HG03442 (cell line): ENCODE data around the gene PSMB5.
A peak's percentile ranks its signal among the peaks of the same experiment; 100 is the strongest.
"Not testable (repeated sequence)": the region's sequence is repeated elsewhere in the genome, so short reads cannot be mapped to it uniquely, and the experiment has no call there.

Source experiments
- ATAC-seq: cut with Tn5 transposase; IDR thresholded peaks from one replicate; pipeline ENCODE4 v1.9.1; 2021; ENCODE audit warnings: mild to moderate bottlenecking, moderate library complexity; ENCODE audit not compliant: unreplicated experiment

Gene PSMB5

DNA sequence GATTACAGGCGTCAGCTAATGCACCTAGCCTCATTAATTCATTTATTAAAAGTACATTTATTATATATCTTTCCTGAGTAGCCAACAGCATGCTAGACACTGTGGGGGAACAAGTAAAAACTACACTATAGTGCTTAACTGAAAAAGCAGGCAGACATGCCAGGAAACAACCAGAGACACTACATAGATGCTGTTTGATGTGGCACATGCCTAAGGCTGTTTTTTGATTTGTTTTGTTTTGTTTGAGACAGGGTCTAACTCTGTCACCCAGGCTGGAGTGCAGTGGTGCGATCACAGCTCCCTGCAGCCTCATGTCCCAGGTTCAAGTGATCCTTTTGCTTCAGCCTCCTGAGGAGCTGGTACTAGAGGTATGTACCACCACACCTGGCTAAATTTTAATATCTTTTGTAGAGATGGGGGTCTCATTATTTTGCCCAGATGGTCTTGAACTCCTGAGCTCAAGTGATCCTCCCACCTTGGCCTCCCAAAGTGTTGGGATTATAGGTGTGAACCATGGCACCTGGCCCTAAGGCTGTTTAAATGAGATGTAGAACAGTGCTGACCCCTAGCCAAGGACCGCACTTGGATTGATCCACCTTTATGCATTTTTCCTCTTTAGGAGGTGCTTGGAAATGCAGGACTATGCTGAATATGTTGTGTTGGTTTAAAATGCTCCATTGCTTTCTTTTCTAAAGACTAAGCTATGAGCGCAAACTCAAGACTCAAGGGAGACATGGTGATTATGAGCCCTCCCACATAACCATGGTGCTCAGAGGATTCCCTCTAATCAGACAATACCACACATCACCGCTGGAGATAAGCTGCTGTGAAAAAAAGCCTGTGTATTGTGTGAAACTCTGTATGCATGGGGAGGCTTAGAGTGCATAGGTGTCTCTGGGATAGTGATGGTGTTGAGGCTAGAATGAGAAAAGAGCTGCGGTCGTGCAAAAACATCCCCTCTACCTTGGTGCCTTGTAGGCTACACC, 14.3 kb downstream of the PSMB5 start:
- no peak for ATAC-seq

DNA sequence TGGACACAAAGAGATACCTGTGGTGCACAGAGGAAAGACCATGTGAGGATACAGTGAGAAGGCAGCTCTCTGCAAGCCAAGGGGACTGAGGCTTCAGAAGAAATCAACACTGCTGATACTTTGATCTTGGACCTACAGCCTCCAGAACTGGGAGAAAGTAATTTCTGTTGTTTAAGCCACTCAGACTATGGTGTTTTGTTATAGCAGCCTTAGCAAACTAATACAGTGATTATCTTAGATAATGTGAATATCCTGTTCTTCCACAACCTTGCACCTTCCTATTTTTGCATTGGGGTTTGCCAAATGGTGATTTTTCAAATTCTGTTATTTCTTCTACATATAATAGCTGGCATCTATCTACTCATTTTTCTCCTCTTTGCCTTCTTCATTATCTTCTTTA, 16.6 kb downstream of the PSMB5 start:
- no peak for ATAC-seq

DNA sequence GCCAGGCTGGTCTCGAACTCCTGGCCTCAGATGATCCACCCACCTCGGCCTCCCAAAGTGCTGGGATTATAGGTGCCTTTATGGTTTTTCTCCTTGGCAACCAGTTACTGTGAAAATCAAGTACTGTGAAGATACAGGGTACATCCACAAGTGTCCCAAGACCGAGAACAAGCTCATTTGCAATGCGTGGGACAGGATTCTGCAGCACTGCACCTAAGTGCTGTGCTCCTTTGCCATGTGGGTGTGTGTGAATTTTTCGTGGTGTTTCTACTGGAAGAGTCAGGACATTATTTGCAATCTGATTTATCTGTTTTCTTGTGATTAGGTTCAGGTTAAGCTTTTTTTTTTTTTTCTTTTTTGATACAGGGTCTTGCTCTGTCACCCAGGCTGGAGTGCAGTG, 17.6 kb downstream of the PSMB5 start:
- ATAC-seq: no peak

DNA sequence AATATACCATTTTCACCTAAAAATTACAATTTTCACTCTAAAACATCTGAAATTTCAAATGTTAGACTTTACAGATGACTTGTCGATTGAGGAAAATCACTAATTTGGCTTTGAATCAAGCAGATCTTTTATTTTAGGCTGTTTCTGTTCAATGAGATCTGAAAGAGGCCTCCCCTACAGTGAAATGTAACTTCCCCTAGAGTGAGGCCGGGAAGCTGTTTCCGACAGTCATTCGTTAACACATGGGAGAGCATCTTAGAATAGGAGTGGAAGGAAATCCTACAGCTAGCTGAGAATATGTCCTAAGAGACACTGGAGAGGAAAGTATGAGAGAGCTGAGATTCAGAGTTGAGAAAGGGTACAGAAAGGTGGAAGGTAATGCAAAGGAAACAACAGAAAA, 19.1 kb downstream of the PSMB5 start:
- no peak for ATAC-seq

GRCh38 chr14:23013749-23014054, 21.0 kb downstream of the PSMB5 start:
- not testable (repeated sequence) for ATAC-seq

DNA sequence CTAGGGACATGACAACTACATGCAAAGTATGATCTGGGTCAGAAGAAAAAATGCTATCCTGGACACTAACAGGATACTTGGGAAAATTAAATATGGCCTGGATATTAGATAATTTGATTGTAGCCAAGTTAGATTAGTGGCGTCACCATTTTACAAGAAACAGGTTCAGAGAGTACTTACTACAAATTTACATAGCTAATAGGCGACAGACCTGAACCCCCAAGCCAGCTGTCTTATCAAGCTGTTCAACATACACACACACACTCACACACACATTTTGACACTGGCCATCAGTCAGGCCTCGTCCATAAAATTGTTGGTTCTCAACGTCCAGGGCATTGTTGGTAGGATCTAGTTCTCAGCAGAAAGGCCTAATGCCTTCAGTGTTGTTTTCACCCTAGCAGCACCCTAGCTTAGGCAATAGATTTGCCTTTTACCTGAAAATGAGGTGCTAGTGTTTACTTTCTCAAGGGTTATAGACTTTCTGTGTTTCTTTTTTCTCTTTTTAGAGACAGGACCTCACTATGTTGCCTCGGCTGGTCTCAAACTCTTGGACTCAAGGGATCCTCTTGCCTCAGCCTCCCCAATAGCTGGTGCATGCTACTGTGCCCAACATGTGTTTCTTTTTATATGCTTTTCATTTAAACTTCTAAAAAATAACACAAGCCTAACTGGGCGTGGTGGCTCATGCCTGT, 21.5 kb downstream of the PSMB5 start:
- ATAC-seq: no peak

DNA sequence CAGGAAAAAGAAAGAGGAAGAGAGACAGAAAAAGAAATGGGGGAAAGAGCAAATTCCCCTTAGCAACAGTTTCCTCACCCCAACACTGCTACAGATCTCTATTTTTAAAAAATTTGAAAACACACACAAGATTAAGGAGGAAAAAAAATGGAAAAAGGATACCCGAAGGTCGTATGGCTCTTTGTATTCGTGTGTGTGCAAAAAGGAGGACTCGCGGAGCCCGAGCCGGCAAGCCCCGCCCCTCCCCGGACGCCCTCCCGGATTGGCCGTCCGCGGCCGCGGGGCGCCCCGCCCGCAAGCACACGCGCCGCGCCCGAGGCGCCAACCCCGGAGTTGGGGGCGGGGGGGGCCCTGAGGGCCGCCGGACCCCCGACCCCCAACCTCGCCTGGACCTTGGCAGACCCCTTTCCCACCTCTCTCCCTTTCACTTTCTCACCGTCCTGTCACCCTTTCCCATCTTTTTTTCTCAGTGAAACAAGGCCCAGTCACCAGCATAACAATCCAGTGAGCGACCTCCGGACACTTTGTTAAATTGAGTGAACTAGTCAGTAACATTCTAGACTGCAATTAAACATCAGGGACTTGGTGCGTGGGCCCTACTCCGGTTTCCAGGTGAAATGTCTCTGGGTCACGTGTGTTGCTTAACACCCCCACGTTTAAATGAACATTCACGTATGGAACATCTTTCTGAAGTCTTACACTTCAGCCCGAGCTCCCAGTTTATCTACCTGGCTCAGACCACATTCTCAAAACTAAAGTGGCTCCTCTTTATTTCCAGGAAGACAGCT, 24.6 kb downstream of the PSMB5 start, which contains the start of gene C14orf93:
Gene C14orf93 (minus strand): TSS at position 205 of the 788 bp plus-strand sequence. CDS start 11,120 bp downstream, outside the sequence.
- ATAC-seq: no peak

DNA sequence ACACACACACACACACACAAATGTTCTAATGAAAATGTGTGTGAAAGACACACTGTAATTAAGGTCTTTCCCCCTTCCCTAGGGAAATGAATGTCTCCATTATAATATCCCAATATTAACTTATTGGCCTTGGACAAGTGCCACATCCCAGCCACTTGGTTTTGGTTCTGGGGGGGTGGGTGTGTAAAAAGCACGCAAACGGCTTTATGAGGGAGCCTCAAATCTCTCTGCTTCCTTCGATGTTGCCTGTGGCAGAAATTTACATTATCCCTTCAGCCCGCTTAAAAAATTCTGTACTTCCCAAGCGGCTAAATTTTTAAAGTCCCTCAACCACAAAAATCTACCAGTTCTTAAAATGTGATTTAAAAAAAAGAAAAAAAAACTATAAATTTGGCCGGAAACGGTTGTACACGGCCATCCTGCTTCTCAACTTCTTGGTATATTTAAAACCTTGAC, 25.2 kb downstream of the PSMB5 start:
- no peak for ATAC-seq

DNA sequence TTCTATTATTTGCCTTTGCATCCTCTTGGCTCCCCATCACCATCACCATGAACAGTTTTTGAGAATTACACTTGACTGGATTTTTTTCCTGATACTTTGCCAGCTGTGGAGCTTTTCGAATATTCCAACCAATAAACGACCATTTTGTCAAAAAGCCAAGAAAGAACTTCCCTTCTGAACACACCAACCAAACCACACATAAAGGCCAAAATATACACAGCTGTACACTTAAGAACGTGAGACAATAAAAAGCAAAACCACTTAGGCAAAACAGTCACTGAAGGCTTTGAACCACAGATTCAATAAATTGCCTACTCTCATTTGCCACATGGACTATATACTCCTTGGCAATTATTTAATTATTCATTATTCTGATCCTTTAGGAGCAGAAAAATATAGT, 25.9 kb downstream of the PSMB5 start:
- ATAC-seq: no peak

DNA sequence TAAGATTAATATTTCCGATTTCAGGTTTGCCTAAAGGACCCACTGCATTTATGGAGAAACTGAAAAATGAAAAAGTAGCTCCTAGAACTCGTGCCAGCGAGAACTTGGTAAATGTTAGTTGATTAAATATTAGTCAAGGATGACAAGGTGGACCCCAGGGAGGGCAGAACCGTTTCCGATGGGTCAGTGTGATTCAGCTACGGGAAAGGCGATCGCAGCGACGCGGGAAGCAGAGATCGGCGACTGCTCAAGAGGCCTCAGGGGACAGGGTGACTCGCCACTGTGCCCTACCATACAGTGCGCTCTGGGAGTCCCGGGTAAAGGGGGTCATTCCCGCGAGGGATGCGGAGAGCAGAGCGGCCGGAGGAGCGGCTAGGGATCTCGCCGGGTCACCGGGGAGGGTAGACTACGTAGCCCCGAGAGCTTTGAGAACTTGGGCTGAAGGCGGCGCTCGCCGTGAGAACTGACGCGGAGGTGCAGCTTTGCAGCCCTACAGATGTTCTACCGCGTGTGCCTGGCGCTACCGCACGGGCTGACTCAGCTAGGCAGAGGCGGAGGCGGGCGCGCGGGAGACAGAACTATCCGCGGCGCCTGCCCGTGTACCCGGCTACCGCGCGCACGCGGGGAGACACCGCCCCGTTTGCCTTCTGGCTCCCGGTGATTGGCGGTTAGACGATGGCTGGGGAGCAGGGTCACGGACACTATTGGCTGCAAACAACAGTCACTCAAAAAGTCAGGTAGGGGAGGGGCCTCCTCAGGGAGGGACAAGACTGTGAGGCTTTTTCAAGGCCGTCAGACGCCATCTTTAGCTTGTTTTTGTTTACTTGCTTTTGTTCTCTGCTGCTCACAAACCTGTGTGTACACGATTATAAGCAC, 27.9 kb downstream of the PSMB5 start:
- peak; percentile 93 for ATAC-seq

DNA sequence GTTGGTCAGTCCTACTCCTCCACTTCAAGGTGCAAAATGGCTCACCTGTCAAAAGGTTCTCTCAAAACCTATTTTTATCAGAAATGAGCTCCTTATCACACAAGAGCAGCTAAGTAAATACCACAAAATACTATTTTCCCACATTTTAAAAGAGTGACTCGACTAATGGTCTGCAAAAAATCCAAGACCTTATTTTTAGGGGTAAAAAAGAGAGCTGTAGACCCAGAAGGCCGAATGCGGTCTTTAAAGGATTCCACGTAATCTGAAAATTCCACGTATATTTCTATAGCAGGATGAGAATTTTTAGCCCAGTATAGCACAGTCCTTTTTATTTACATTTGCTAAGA, 28.5 kb downstream of the PSMB5 start:
- ATAC-seq: no peak

DNA sequence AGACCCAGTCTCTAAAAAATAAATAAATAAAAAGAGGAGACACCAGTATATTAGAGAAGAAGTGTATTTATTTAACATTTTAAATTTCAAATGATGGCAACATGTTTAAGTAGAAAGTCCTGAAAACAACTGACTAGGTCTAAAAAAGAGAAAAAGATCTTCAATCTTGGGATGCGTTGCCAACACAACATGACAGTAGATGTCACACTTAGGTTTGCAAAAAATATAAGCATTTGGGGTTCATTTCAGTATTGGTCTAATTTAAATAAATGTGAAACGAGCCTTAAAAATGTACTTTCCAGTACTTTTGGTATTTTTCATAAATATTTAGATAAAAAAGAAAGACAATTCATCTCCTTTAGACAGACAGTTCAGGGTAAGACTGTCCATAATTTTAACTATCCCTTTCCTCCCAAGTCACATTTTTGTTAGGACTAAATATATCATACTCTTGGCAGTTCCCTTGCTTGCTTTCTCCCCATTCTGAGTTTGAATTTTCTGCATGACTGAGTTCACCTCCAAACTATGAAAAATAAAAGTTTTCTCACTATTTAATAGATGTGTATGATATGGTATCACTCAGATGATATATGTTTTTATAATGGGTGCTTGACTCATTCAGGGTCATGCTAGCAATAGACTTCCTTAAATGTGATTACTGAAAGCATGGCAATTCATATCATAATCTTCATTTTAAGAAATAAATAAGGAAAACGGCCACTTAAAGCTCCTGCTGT, 29.1 kb downstream of the PSMB5 start:
- ATAC-seq: no peak

DNA sequence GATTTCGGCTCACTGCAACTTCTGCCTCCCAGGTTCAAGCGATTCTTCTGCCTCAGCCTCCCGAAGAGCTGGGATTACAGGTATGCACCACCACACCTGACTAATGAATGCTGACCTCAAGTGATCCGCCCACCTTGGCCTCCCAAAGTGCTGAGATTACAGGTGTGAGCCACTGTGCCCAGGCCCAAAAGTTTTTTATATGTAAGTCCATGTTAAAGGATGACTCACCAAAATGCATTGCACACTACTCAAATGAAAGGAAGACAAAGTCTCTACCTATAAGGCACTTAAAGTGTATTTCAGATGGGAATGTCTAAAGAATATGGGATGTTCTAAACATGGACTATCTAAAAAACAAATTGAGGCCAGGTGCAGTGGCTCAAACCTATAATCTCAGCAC, 30.4 kb downstream of the PSMB5 start:
- not testable (repeated sequence) for ATAC-seq

- ATAC-seq: no peak
These were observed 32.1 kb downstream of the PSMB5 start for GRCh38 chr14:23002592-23002991.

GRCh38 chr14:23000860-23001259, 33.8 kb downstream of the PSMB5 start:
- no peak for ATAC-seq

DNA sequence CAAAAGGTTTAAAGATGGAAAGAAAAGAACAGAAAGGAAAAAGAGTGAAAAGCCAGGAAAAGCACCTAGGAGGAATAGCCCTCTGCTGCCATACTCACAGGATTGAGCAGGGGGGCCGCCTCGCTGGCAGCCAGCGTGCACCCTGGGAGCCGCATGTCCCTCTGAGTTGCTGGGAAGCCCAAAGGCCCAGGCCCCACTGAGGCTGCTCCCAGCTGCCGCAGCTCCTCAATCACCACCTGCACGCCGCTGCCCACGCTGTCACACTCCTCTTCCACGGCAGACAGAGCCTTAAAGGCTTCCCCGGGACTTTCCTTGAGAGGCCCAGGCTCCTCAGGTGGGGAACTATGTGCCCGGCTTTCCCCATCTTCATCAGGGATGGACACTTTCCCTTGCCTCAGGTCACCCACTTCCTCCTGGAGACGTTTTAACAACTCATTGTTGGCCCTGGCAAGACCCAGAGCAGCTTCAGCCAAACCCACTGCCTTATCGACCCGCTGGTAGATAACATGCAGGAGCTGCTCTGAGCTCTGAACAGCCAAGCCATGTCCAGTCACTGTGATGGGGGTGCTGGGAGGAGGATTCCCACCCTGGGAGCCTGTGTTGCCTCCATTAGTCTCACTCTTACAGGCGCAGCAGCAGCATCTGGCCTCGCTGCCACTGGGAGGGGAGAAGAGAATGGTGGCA, 36.2 kb downstream of the PSMB5 start:
- ATAC-seq: no peak

- no peak for ATAC-seq
These were observed 36.9 kb downstream of the PSMB5 start for GRCh38 chr14:22997676-22998323.

DNA sequence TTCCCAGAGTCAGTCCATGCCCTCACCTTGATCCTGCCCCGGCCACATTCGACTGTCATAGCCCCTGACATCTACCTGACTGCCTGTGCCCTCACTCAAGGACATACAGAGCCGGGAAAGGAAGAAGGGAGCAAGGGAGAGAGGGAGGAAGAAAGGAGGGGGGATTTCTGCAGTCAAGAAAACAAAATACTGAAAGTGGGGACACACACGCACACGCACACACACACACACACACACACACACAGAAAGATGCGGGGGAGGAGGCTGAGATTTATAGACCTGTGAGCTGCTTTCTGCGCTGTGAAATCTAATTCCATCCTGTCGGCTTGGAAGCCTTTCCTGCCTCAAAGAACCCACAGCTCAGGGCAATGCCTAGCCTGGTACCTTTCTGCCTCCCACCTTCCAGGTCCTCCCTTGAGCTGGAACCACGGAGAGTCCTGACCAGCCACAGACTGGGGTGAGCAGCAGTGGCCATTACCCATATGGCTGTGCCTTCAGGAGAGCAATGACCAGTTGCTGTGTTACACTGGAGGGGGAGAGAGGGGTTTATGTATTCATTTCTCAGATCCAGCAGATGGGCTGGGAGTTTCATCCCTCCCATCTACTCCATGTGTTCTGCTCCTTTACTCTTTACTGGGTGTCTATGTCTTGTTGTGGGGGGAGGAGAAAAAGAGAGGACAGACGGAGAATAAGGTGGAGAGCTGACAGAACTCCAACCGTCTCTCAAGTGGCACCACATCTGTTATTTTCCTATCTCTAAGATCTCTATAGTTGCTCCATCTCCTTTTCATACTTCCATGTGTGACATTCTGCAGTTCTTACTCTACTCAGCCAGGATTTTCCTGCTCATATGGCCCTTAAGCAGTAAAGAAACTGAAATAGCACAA, 37.7 kb downstream of the PSMB5 start:
- ATAC-seq: no peak
